ENCODE measurements around the gene BAG2. TPM values are rescaled to one million over a fixed set of nuclear protein-coding genes. Genes with fewer than 3 reads are reported as not detected.
A peak's percentile ranks its signal among the peaks of the same experiment; 100 is the strongest.

Gene BAG2
- total RNA-seq, 1 donor from 2014 or later: 7.3 TPM

DNA sequence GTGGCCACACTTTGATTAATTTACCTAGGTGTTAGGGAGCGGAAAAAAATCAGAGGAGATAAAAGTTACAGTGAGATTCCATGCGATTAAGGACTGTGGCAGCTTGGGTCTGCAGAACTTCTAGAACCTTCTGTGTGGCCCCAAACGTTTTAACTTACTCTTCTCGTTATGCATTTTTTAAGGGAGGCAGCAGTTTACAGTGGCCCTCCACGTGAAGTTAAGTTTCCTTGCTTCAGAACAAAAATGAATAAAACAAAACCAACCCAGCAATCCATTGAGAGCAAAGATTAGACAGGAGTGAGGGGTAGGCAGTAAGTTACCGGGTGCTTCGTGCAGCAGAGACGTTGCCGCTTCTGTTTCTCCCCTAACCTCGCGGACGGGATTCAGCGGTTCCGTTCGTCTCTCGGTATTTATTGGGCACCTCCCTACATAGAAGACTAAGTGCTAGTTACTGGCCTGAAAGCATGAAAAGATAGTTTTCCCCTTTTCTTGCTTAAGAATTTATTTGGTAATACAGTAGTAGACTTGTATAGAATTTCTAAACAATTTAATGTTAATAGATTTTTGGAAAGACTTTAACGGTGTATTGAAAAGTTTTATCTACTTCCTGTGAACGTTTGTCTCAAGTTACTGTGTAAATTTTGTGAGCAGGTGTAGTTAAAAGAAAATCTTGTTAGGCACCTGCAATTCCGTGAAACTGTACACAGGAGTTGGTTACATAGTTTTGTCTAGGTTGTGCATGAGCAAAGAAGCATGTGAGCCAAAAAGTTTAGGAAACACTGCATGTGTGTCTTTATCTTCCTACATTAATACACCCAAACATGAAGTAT, 1.1 kb downstream of the BAG2 start:
- Histone ChIP-seq H3K9me3 (ENCODE audit: control insufficient read depth in 3 of 3, low read length in 3 of 3) (no peaks in the 10 kb centered on the region), H3K27ac (ENCODE audit: low read depth, low read length) (peak overlapping the region; percentile 88), H3K36me3 (ENCODE audit: control insufficient read depth in 3 of 3, insufficient read depth in 3 of 3, low read length in 3 of 3) (no peaks in the 10 kb centered on the region), H3K9ac (ENCODE audit: low read depth in 1 of 3, low read length in 3 of 3) (peak overlapping the region; percentile 85 to 88 (median 87)), H3K27me3 (ENCODE audit: control insufficient read depth in 3 of 3, insufficient read depth in 3 of 3, low read length in 3 of 3) (no peaks in the 10 kb centered on the region), H3K4me1 (ENCODE audit: control insufficient read depth in 3 of 3, insufficient read depth in 3 of 3, low read length in 3 of 3) (peaks cover 6 to 19% (median 16%) of the 10 kb centered on the region in 3 donors), H3K4me3 (ENCODE audit: low read length in 3 of 3) (peak overlapping the region; percentile 79 to 90 (median 85))

GRCh38 chr6:57173886-57174510, 1.9 kb downstream of the BAG2 start:
- H3K4me1 ChIP-seq (ENCODE audit: control insufficient read depth in 3 of 3, insufficient read depth in 3 of 3, low read length in 3 of 3): peaks cover 8 to 21% (median 19%) of the 10 kb centered on the region in 3 donors
- no peaks in the 10 kb centered on the region for H3K9me3 ChIP-seq (ENCODE audit: control insufficient read depth in 3 of 3, low read length in 3 of 3)
- peak overlapping the region; percentile 3 to 90 (median 79) for H3K4me3 ChIP-seq (ENCODE audit: low read length in 3 of 3)
- H3K27me3 ChIP-seq (ENCODE audit: control insufficient read depth in 3 of 3, insufficient read depth in 3 of 3, low read length in 3 of 3): no peaks in the 10 kb centered on the region
- H3K9ac ChIP-seq (ENCODE audit: low read depth in 1 of 3, low read length in 3 of 3): peak overlapping the region; percentile 85 to 88 (median 87)
- H3K27ac ChIP-seq (ENCODE audit: low read depth, low read length): peak overlapping the region; percentile 88
- no peaks in the 10 kb centered on the region for H3K36me3 ChIP-seq (ENCODE audit: control insufficient read depth in 3 of 3, insufficient read depth in 3 of 3, low read length in 3 of 3)

- H3K4me1 ChIP-seq (ENCODE audit: control insufficient read depth in 3 of 3, insufficient read depth in 3 of 3, low read length in 3 of 3): peaks cover 11 to 24% (median 21%) of the 10 kb centered on the region in 3 donors
- peak overlapping the region in 1 of 3 donors; percentile 79 for H3K4me3 ChIP-seq (ENCODE audit: low read length in 3 of 3)
- H3K27me3 ChIP-seq (ENCODE audit: control insufficient read depth in 3 of 3, insufficient read depth in 3 of 3, low read length in 3 of 3): no peaks in the 10 kb centered on the region
- H3K36me3 ChIP-seq (ENCODE audit: control insufficient read depth in 3 of 3, insufficient read depth in 3 of 3, low read length in 3 of 3): no peaks in the 10 kb centered on the region
- no peak overlapping the region for H3K9ac ChIP-seq (ENCODE audit: low read depth in 1 of 3, low read length in 3 of 3)
- H3K27ac ChIP-seq (ENCODE audit: low read depth, low read length): peak overlapping the region; percentile 88
- no peaks in the 10 kb centered on the region for H3K9me3 ChIP-seq (ENCODE audit: control insufficient read depth in 3 of 3, low read length in 3 of 3)
Measured at GRCh38 chr6:57174511-57174907, 2.4 kb downstream of the BAG2 start.

GRCh38 chr6:57177545-57178265, 5.6 kb downstream of the BAG2 start:
- Histone ChIP-seq H3K36me3 (ENCODE audit: control insufficient read depth in 3 of 3, insufficient read depth in 3 of 3, low read length in 3 of 3) (peaks cover 0 to under 1% (median under 1%) of the 10 kb centered on the region in 3 donors), H3K4me1 (ENCODE audit: control insufficient read depth in 3 of 3, insufficient read depth in 3 of 3, low read length in 3 of 3) (peaks cover 13 to 36% (median 32%) of the 10 kb centered on the region in 3 donors), H3K27ac (ENCODE audit: low read depth, low read length) (peak overlapping the region; percentile 65), H3K4me3 (ENCODE audit: low read length in 3 of 3) (peak overlapping the region; percentile 23 to 61 (median 44)), H3K27me3 (ENCODE audit: control insufficient read depth in 3 of 3, insufficient read depth in 3 of 3, low read length in 3 of 3) (no peaks in the 10 kb centered on the region), H3K9me3 (ENCODE audit: control insufficient read depth in 3 of 3, low read length in 3 of 3) (no peaks in the 10 kb centered on the region), H3K9ac (ENCODE audit: low read depth in 1 of 3, low read length in 3 of 3) (peak overlapping the region; percentile 35 to 61 (median 46))

- no peaks in the 10 kb centered on the region for H3K9me3 ChIP-seq (ENCODE audit: control insufficient read depth in 3 of 3, low read length in 3 of 3)
- H3K4me3 ChIP-seq (ENCODE audit: low read length in 3 of 3): no peak overlapping the region
- H3K4me1 ChIP-seq (ENCODE audit: control insufficient read depth in 3 of 3, insufficient read depth in 3 of 3, low read length in 3 of 3): peaks cover 13 to 36% (median 29%) of the 10 kb centered on the region in 3 donors
- H3K36me3 ChIP-seq (ENCODE audit: control insufficient read depth in 3 of 3, insufficient read depth in 3 of 3, low read length in 3 of 3): peaks cover 0 to 26% (median 17%) of the 10 kb centered on the region in 3 donors
- peak overlapping the region; percentile 76 for H3K27ac ChIP-seq (ENCODE audit: low read depth, low read length)
- no peaks in the 10 kb centered on the region for H3K27me3 ChIP-seq (ENCODE audit: control insufficient read depth in 3 of 3, insufficient read depth in 3 of 3, low read length in 3 of 3)
- no peak overlapping the region for H3K9ac ChIP-seq (ENCODE audit: low read depth in 1 of 3, low read length in 3 of 3)
Measured at GRCh38 chr6:57180596-57180995, 8.5 kb downstream of the BAG2 start.

DNA sequence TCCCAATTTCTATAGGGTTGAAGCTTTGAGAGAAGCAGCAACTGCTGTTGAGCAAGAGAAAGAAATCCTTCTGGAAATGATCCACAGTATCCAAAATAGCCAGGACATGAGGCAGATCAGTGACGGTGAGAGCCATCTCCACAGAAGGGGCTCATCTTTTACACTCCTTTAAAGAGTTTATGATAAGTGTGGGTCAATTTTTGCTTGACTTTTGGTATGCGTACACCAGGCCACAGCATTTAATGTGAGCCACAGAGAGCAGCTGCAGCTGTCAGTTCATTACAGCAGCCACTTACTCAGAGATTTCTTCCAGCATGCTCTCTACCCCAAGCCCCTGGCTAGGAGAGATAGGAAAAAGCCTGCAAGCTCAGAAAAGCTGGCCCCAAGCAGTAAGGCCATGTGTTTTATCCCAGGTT, 9.9 kb downstream of the BAG2 start:
- peak overlapping the region in 1 of 3 donors; percentile 9 for H3K4me3 ChIP-seq (ENCODE audit: low read length in 3 of 3)
- H3K27me3 ChIP-seq (ENCODE audit: control insufficient read depth in 3 of 3, insufficient read depth in 3 of 3, low read length in 3 of 3): no peaks in the 10 kb centered on the region
- no peaks in the 10 kb centered on the region for H3K9me3 ChIP-seq (ENCODE audit: control insufficient read depth in 3 of 3, low read length in 3 of 3)
- H3K27ac ChIP-seq (ENCODE audit: low read depth, low read length): peak overlapping the region; percentile 76
- H3K9ac ChIP-seq (ENCODE audit: low read depth in 1 of 3, low read length in 3 of 3): peak overlapping the region in 1 of 3 donors; percentile 34
- H3K36me3 ChIP-seq (ENCODE audit: control insufficient read depth in 3 of 3, insufficient read depth in 3 of 3, low read length in 3 of 3): peaks cover 0 to 26% (median 17%) of the 10 kb centered on the region in 3 donors
- H3K4me1 ChIP-seq (ENCODE audit: control insufficient read depth in 3 of 3, insufficient read depth in 3 of 3, low read length in 3 of 3): peaks cover 13 to 29% (median 28%) of the 10 kb centered on the region in 3 donors

DNA sequence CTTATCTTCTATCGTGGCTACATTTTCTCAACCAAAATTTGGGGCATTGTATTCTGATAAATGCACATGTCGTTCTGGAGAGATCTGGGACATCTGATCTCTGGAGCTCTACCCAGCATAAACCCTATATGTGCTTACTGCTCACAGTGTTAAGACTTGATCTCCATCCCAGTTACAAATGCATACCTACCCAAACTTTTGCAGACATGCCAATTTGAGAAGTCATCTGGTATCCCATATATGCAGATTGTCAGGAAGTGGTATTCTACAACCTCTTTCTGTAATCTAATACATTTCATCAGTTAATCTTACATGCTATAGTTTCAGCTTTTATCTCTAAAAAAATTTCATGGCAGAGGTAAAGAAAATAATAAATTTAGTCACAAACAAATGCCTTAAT, 11.2 kb downstream of the BAG2 start:
- Histone ChIP-seq H3K9me3 (ENCODE audit: control insufficient read depth in 3 of 3, low read length in 3 of 3) (no peaks in the 10 kb centered on the region), H3K36me3 (ENCODE audit: control insufficient read depth in 3 of 3, insufficient read depth in 3 of 3, low read length in 3 of 3) (peaks cover 0 to 26% (median 17%) of the 10 kb centered on the region in 3 donors), H3K9ac (ENCODE audit: low read depth in 1 of 3, low read length in 3 of 3) (no peak overlapping the region), H3K4me3 (ENCODE audit: low read length in 3 of 3) (no peak overlapping the region), H3K27me3 (ENCODE audit: control insufficient read depth in 3 of 3, insufficient read depth in 3 of 3, low read length in 3 of 3) (no peaks in the 10 kb centered on the region), H3K27ac (ENCODE audit: low read depth, low read length) (no peak overlapping the region), H3K4me1 (ENCODE audit: control insufficient read depth in 3 of 3, insufficient read depth in 3 of 3, low read length in 3 of 3) (peaks cover 9 to 18% (median 16%) of the 10 kb centered on the region in 3 donors)

DNA sequence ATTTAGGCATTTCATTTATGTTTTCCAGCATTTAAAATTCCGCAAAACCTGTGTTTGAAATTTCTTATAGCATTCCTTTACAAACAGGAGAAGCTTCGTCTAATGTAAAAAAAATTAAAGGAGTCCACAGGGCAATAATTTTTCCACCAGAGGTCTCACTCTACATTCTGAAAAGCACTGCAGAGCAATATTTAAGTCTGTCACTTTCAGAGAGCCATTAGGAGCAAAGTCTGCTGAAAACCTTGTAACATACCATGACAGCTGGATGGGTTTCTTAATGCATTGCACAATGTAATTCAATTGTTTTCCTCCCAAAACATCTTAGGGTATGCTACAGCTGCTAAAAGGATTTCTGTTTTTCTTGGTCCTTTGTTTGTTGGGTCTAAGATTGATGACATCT, 18.0 kb downstream of the BAG2 start:
- H3K9ac ChIP-seq (ENCODE audit: low read depth in 1 of 3, low read length in 3 of 3): no peak overlapping the region
- H3K4me3 ChIP-seq (ENCODE audit: low read length in 3 of 3): no peak overlapping the region
- H3K36me3 ChIP-seq (ENCODE audit: control insufficient read depth in 3 of 3, insufficient read depth in 3 of 3, low read length in 3 of 3): peaks cover 0 to 7% (median 2%) of the 10 kb centered on the region in 3 donors
- H3K4me1 ChIP-seq (ENCODE audit: control insufficient read depth in 3 of 3, insufficient read depth in 3 of 3, low read length in 3 of 3): no peaks in the 10 kb centered on the region
- no peaks in the 10 kb centered on the region for H3K27me3 ChIP-seq (ENCODE audit: control insufficient read depth in 3 of 3, insufficient read depth in 3 of 3, low read length in 3 of 3)
- no peak overlapping the region for H3K27ac ChIP-seq (ENCODE audit: low read depth, low read length)
- H3K9me3 ChIP-seq (ENCODE audit: control insufficient read depth in 3 of 3, low read length in 3 of 3): no peaks in the 10 kb centered on the region

DNA sequence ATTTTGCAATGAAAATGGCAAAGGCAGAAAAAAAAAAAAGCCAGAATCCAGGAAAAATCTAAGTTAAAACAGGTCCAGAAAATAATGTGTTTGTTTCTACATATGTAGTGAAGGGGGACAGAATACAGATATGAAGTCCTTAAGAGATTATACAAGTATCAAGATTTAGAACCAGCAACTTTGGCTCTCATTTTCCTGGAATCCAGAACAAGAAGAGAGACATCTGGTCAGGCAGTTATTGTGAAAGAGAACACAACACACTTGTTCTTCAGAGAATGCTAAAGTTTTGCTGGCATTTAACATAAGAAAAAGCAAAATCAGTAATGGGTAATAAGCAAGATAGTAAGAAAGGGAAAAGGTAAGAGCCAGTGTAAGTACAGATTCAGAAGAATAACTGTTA, 21.1 kb downstream of the BAG2 start:
- H3K9ac ChIP-seq (ENCODE audit: low read depth in 1 of 3, low read length in 3 of 3): no peak overlapping the region
- no peaks in the 10 kb centered on the region for H3K27me3 ChIP-seq (ENCODE audit: control insufficient read depth in 3 of 3, insufficient read depth in 3 of 3, low read length in 3 of 3)
- H3K36me3 ChIP-seq (ENCODE audit: control insufficient read depth in 3 of 3, insufficient read depth in 3 of 3, low read length in 3 of 3): peaks cover 0 to 3% (median 2%) of the 10 kb centered on the region in 3 donors
- no peaks in the 10 kb centered on the region for H3K9me3 ChIP-seq (ENCODE audit: control insufficient read depth in 3 of 3, low read length in 3 of 3)
- H3K4me1 ChIP-seq (ENCODE audit: control insufficient read depth in 3 of 3, insufficient read depth in 3 of 3, low read length in 3 of 3): no peaks in the 10 kb centered on the region
- H3K4me3 ChIP-seq (ENCODE audit: low read length in 3 of 3): no peak overlapping the region
- no peak overlapping the region for H3K27ac ChIP-seq (ENCODE audit: low read depth, low read length)

Measured in skeletal muscle tissue (tissue), 4 donors.